SJSA1 (cell line): ENCODE measurements around the gene KCNT2. TPM values are rescaled to one million over a fixed set of nuclear protein-coding genes. Genes with fewer than 3 reads are reported as not detected.
A peak's percentile ranks its signal among the peaks of the same experiment; 100 is the strongest.

Source experiments
- DNase-seq, 2 experiments: peaks; one replicate each; pipeline ENCODE4 v3.0.0-alpha.2; 2015 to 2020; ENCODE audit warnings: low spot score in 2 of 2, low read depth in 1 of 2
- H3K27ac ChIP-seq: fragments of 250-450 bp; sonication (Bioruptor Pico); 2 replicates; pipeline ENCODE4 v1.5.1; 2020; ENCODE audit warnings: mild to moderate bottlenecking, moderate library complexity
- H3K27me3 ChIP-seq: fragments of 250-450 bp; sonication (Bioruptor Pico); replicated peaks from 2 replicates; pipeline ENCODE4 v1.5.1; 2020; ENCODE audit warnings: mild to moderate bottlenecking, moderate library complexity
- H3K36me3 ChIP-seq: fragments of 250-450 bp; sonication (Bioruptor Pico); 2 replicates; pipeline ENCODE4 v1.5.1; 2020; ENCODE audit warnings: mild to moderate bottlenecking
- H3K4me1 ChIP-seq: fragments of 250-450 bp; sonication (Bioruptor Pico); replicated peaks from 2 replicates; pipeline ENCODE4 v1.6.1; 2021; ENCODE audit warnings: mild to moderate bottlenecking
- H3K4me3 ChIP-seq: fragments of 250-450 bp; sonication (Bioruptor Pico); 2 replicates; pipeline ENCODE4 v1.5.1; 2020; ENCODE audit warnings: mild to moderate bottlenecking
- H3K9me3 ChIP-seq: fragments of 250-450 bp; sonication (Bioruptor Pico); replicated peaks from 2 replicates; pipeline ENCODE4 v1.5.1; 2020; ENCODE audit warnings: mild to moderate bottlenecking
- total RNA-seq: library from RNA; depleted of rRNA; stranded (reverse); fragments of >200 nt; shearing (Covaris generic); gene quantifications from 2 replicates; pipeline ENCODE4 v1.2.3, GENCODE V29; 2014

KCNT2 gene
- total RNA-seq, 1 experiment from 2014 or later = 0.05 TPM

- Histone ChIP-seq H3K4me1 (no peaks in the 10 kb centered on the region), H3K27ac (no peak overlapping the region), H3K36me3 (no peaks in the 10 kb centered on the region), H3K27me3 (no peaks in the 10 kb centered on the region), H3K4me3 (no peak overlapping the region), H3K9me3 (no peaks in the 10 kb centered on the region)
- DNase-seq = no peak
These were observed 227.9 kb downstream of the KCNT2 start for GRCh38 chr1:196380316-196380715.

DNA sequence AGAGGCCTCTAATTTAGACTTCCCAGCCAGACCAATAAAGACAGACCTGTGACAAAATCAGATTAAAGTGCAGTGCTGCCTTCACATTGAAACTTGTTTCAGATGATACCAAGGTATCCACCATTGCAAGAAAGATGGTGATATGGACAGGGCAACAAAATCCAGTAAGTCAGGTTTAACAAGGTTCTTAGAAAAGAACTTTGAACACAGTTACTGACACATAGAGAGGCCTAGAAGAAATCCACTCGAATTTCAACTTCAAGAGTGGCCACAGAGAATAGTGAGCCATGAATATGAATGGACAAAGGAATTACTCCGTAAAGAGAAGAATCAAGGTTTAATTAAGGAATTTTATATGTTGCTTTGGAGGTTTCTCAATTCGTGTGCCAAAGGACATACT is 230.4 kb downstream of the KCNT2 start:
- Histone ChIP-seq H3K4me1 (no peaks in the 10 kb centered on the region), H3K36me3 (no peaks in the 10 kb centered on the region), H3K27ac (no peak overlapping the region), H3K4me3 (no peak overlapping the region), H3K27me3 (no peaks in the 10 kb centered on the region), H3K9me3 (no peaks in the 10 kb centered on the region)
- DNase-seq = no peak

DNA sequence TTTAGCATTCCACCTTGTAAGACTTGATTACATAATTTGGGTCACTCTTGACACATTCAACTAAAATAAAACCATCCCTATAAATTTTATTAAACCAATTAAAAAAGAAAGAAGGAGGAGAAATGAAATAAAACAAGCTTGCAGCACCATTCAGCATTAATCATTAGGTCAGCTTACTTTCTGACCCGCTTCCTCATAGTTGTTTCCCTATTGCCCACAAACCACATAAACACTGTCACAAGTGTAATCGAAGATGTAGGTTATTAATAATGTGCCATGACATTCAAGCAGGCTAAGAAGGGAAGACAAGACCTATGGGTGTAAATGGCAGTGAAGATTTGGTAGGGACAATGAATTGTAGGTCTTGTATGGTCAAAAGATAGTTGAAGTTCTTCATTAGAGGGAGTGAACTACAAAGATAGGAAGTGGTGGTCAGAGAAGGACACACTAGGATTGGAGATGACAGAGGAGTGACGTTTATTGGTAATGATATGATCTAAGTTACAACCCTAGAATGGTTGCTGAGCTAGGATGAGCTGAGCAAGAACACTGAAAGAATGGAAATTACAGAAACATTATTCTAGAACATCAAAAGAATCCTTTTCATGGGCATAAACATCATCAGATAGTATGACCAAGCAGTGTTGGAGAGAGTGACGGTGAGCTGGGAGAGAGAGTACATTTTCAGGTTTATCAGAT is 231.5 kb downstream of the KCNT2 start:
- H3K4me1 ChIP-seq = no peaks in the 10 kb centered on the region
- no peak for DNase-seq

DNA sequence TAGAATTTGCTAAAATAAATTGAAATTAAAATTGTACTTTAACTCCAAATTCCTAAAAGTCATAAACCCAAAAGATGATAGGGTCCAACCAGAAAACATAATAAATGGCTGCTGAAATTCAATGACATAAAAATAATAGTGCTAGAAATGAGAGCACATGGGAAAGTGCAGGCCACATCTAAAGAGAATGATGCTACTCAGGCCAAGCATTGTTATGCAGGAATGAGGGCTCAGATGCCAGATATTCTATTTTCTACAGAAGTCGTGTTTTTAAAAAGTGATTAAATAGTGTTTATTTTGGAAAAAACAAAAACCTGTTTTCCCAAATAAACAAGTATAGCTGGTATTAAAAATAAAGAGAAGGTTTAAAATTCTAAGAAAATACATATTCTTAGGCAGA is 234.4 kb downstream of the KCNT2 start:
- Histone ChIP-seq H3K27ac (no peak overlapping the region), H3K36me3 (no peaks in the 10 kb centered on the region), H3K4me1 (no peaks in the 10 kb centered on the region), H3K9me3 (no peaks in the 10 kb centered on the region), H3K4me3 (no peak overlapping the region), H3K27me3 (no peaks in the 10 kb centered on the region)
- DNase-seq = no peak

More for the DNA sequence above, 231.5 kb downstream of the KCNT2 start:
- Histone ChIP-seq H3K27me3 (no peaks in the 10 kb centered on the region), H3K9me3 (no peaks in the 10 kb centered on the region), H3K36me3 (no peaks in the 10 kb centered on the region), H3K4me3 (no peak overlapping the region), H3K27ac (no peak overlapping the region)

- no peaks in the 10 kb centered on the region for H3K9me3 ChIP-seq
- H3K27ac ChIP-seq = no peak overlapping the region
- H3K4me3 ChIP-seq = no peak overlapping the region
- H3K27me3 ChIP-seq = no peaks in the 10 kb centered on the region
- no peaks in the 10 kb centered on the region for H3K4me1 ChIP-seq
- peak in 1 of 2 experiments; percentile 15 for DNase-seq
- H3K36me3 ChIP-seq = no peaks in the 10 kb centered on the region
These were observed 235.2 kb downstream of the KCNT2 start for GRCh38 chr1:196372896-196373536.

DNA sequence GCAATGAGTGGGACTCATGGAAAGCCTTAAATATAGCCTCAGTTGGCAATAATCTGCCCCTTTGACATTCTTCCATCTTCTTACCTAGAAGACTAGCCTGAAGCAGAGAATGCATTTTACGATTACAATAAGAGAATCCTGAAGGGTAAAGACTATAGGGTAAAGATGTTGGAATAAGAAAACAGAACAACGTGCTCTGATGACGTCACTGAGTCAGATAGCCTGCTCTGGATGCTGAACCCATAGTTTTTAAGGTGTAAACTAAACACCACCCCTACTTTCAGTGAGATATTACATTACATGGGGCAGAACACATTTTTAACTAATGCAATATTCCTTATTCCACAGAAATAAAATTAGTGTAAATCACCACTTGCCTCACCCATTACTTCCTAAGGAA is 240.4 kb downstream of the KCNT2 start:
- Histone ChIP-seq H3K4me1 (no peaks in the 10 kb centered on the region), H3K27me3 (no peaks in the 10 kb centered on the region), H3K27ac (no peak overlapping the region), H3K4me3 (no peak overlapping the region), H3K36me3 (no peaks in the 10 kb centered on the region), H3K9me3 (no peaks in the 10 kb centered on the region)
- no peak for DNase-seq

GRCh38 chr1:196366817-196367495 is 241.3 kb downstream of the KCNT2 start:
- H3K36me3 ChIP-seq = no peaks in the 10 kb centered on the region
- no peaks in the 10 kb centered on the region for H3K27me3 ChIP-seq
- H3K4me3 ChIP-seq = no peak overlapping the region
- no peak for DNase-seq
- H3K9me3 ChIP-seq = no peaks in the 10 kb centered on the region
- no peak overlapping the region for H3K27ac ChIP-seq
- no peaks in the 10 kb centered on the region for H3K4me1 ChIP-seq

- Histone ChIP-seq H3K9me3 (no peaks in the 10 kb centered on the region), H3K27me3 (no peaks in the 10 kb centered on the region), H3K4me1 (no peaks in the 10 kb centered on the region), H3K27ac (no peak overlapping the region), H3K4me3 (no peak overlapping the region), H3K36me3 (no peaks in the 10 kb centered on the region)
- no peak for DNase-seq
These were observed 247.0 kb downstream of the KCNT2 start for GRCh38 chr1:196361112-196361714.

GRCh38 chr1:196357913-196358312 is 250.3 kb downstream of the KCNT2 start:
- Histone ChIP-seq H3K36me3 (no peaks in the 10 kb centered on the region), H3K9me3 (no peaks in the 10 kb centered on the region), H3K27me3 (no peaks in the 10 kb centered on the region), H3K27ac (no peak overlapping the region), H3K4me1 (no peaks in the 10 kb centered on the region), H3K4me3 (no peak overlapping the region)
- no peak for DNase-seq

DNA sequence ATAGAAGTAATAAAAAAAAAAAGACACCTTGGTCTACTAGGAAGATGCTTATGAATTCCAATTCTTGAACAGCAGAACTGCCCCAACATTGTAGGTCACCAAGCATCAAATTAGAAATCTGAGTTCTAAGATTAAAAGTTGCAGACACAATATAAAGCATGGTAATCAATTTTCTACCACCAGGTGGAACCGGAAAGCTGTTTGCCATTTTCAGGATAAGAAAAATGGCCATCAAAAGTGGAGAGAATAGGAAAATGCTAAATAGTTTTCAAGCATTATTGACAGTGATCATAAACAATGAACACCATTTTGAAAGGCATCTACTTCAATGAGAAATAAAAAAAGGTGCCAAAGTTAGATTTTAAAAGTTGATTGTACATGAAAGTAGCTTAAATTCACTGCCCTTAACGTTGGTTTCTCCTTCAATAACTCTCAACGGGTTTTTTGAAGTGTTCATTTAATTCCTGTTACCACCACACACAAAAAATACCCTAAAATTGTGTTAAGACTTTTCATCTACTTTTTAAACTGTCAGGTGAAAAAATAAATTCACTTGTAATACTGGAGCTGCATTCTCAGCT is 252.9 kb downstream of the KCNT2 start:
- no peak overlapping the region for H3K4me3 ChIP-seq
- DNase-seq = peak in 1 of 2 experiments; percentile 19
- H3K36me3 ChIP-seq = no peaks in the 10 kb centered on the region
- H3K9me3 ChIP-seq = no peaks in the 10 kb centered on the region
- H3K27ac ChIP-seq = no peak overlapping the region
- H3K27me3 ChIP-seq = no peaks in the 10 kb centered on the region
- no peaks in the 10 kb centered on the region for H3K4me1 ChIP-seq

GRCh38 chr1:196344453-196344852 is 263.8 kb downstream of the KCNT2 start:
- Histone ChIP-seq H3K27ac (no peak overlapping the region), H3K4me3 (no peak overlapping the region), H3K9me3 (no peaks in the 10 kb centered on the region), H3K4me1 (no peaks in the 10 kb centered on the region), H3K27me3 (no peaks in the 10 kb centered on the region), H3K36me3 (no peaks in the 10 kb centered on the region)
- no peak for DNase-seq

GRCh38 chr1:196324345-196324744 is 283.9 kb downstream of the KCNT2 start:
- Histone ChIP-seq H3K4me3 (no peak overlapping the region), H3K9me3 (no peaks in the 10 kb centered on the region), H3K36me3 (no peaks in the 10 kb centered on the region), H3K27me3 (no peaks in the 10 kb centered on the region), H3K27ac (no peak overlapping the region), H3K4me1 (no peaks in the 10 kb centered on the region)
- DNase-seq = no peak

DNA sequence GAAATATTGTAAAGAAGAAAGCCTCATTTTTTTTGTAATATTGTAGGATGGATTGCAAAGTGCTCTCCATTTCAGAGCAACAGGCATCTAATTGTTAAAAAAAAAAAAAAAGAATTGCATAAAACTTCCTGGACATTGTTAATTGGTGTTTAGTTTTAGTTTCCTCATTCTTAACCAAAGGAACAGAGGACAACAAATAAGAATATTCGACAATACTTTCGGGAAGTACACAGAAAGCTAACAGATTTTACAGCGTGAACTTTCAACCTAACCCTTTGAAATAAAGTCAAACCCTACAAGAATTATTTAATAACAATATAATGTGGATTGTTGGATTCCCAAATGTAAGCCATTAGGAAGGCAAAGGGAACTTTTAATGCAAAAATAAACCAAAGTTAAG is 284.4 kb downstream of the KCNT2 start:
- Histone ChIP-seq H3K27me3 (no peaks in the 10 kb centered on the region), H3K36me3 (no peaks in the 10 kb centered on the region), H3K4me3 (no peak overlapping the region), H3K27ac (no peak overlapping the region), H3K9me3 (no peaks in the 10 kb centered on the region), H3K4me1 (no peaks in the 10 kb centered on the region)
- DNase-seq = no peak

DNA sequence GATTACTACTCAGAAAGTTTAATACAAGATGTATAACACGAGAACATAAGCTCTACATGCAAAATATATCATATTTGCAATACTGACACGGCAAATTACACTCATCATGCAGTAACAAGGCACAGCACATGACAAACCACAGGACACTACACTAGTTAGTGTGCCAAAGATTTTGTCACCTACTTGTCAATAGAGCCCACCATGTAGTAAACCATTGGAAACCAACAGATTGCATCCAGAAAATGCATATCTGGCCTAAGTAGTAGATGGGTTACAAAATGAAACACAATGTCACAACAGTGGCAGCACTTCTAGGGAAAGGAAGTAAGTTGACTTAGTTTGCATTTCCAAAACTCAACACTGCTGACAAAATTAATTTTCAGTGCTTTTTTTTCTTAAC is 288.9 kb downstream of the KCNT2 start:
- no peak for DNase-seq
- H3K27me3 ChIP-seq = no peaks in the 10 kb centered on the region
- H3K27ac ChIP-seq = no peak overlapping the region
- no peaks in the 10 kb centered on the region for H3K4me1 ChIP-seq
- no peaks in the 10 kb centered on the region for H3K36me3 ChIP-seq
- H3K4me3 ChIP-seq = no peak overlapping the region
- no peaks in the 10 kb centered on the region for H3K9me3 ChIP-seq
